Kidney epithelial cell (primary cell): ENCODE data around the gene VTN. TPM values are rescaled to one million over a fixed set of nuclear protein-coding genes. Genes with fewer than 3 reads are reported as not detected.

ENCODE experiments used
- DNase-seq: peaks from one replicate; pipeline ENCODE4 v3.0.0-alpha.2; 2010; ENCODE audit warnings: low read depth
- H3K27me3 ChIP-seq: 2 replicates; pipeline ENCODE4 v1.6.0; 2011; ENCODE audit warnings: low read length; ENCODE audit not compliant: control insufficient read depth, insufficient read depth
- H3K36me3 ChIP-seq: 2 replicates; pipeline ENCODE4 v1.5.1; 2011; ENCODE audit warnings: low read length; ENCODE audit not compliant: control insufficient read depth, insufficient read depth
- H3K4me3 ChIP-seq: 2 replicates; pipeline ENCODE4 v1.5.1; 2011; ENCODE audit warnings: low read depth, mild to moderate bottlenecking, control low read depth, low read length
- total RNA-seq: library from RNA; depleted of rRNA; stranded (reverse); fragments of >200 nt; gene quantifications from 2 replicates; pipeline ENCODE4 v1.2.3, GENCODE V29; 2015
- TF ChIP-seq, protein P1 (sequence below): IDR thresholded peaks from 2 replicates; pipeline ENCODE4 v1.5.1; 2011; ENCODE audit warnings: mild to moderate bottlenecking, moderate library complexity, low read length, control low read depth, inconsistent platforms; ENCODE audit not compliant: insufficient read depth, poor library complexity, severe bottlenecking

Gene VTN
- total RNA-seq, 1 donor from 2014 or later, result not detected

DNA sequence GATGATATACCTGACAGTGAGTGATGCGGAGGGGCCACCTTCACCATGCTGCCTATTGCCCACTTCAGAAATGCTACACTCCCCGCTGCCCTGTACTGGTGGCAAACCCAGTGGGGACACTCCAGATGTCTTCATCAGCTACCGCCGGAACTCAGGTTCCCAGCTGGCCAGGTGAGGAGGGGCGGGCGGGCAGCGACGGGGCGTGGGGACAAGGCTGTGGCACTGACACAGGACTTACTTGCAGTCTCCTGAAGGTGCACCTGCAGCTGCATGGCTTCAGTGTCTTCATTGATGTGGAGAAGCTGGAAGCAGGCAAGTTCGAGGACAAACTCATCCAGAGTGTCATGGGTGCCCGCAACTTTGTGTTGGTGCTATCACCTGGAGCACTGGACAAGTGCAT is 18.0 kb upstream of the VTN start:
- H3K27me3 ChIP-seq, result peaks cover 21% of the 10 kb centered on the region
- TF ChIP-seq, protein P1, sequence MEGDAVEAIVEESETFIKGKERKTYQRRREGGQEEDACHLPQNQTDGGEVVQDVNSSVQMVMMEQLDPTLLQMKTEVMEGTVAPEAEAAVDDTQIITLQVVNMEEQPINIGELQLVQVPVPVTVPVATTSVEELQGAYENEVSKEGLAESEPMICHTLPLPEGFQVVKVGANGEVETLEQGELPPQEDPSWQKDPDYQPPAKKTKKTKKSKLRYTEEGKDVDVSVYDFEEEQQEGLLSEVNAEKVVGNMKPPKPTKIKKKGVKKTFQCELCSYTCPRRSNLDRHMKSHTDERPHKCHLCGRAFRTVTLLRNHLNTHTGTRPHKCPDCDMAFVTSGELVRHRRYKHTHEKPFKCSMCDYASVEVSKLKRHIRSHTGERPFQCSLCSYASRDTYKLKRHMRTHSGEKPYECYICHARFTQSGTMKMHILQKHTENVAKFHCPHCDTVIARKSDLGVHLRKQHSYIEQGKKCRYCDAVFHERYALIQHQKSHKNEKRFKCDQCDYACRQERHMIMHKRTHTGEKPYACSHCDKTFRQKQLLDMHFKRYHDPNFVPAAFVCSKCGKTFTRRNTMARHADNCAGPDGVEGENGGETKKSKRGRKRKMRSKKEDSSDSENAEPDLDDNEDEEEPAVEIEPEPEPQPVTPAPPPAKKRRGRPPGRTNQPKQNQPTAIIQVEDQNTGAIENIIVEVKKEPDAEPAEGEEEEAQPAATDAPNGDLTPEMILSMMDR, result no peak
- no peak overlapping the region for H3K4me3 ChIP-seq
- DNase-seq, result no peak
- H3K36me3 ChIP-seq, result no peaks in the 10 kb centered on the region

DNA sequence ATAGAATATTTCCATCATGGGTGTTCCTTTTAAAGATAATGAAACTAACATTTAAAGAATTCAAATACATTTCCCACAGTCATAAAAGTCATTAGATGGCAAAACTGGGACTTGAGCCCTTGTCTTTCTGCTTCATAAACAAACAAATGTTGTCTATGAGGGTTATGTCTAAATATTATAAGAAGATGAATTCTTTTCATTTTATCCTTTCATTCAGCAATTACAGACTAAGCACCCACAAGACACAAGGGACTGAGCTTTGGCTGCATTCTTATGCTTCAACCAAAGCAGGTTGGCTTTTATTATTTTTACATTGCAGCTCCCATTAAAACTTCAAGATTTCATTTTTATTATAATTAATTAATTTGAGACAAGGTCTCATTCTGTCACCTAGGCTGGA is 16.3 kb upstream of the VTN start:
- Histone ChIP-seq H3K4me3 (no peak overlapping the region), H3K27me3 (peaks cover 27% of the 10 kb centered on the region), H3K36me3 (no peaks in the 10 kb centered on the region)
- TF ChIP-seq, protein P1, result no peak
- no peak for DNase-seq

DNA sequence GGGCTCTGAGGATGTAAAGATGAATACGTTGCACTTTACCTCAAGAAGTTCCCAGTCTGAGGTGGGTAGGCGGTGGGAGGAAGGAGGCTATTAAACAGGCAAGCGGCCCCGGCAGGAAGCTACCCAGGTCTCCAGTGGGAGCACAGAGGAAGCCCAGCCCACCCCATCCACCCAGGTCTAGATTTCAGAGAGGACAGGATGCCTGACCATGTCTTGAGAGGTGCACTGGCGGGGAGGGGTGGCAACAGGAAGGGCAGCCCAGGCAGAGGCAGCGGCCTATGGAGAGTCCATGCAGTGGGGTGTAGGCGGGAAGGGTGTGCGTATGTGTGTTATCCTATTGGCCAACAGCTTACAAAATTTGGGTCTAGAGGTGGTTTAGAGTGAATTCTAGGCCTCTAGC is 15.3 kb upstream of the VTN start:
- Histone ChIP-seq H3K27me3 (peaks cover 36% of the 10 kb centered on the region), H3K36me3 (no peaks in the 10 kb centered on the region), H3K4me3 (no peak overlapping the region)
- TF ChIP-seq, protein P1, result no peak
- DNase-seq, result no peak

DNA sequence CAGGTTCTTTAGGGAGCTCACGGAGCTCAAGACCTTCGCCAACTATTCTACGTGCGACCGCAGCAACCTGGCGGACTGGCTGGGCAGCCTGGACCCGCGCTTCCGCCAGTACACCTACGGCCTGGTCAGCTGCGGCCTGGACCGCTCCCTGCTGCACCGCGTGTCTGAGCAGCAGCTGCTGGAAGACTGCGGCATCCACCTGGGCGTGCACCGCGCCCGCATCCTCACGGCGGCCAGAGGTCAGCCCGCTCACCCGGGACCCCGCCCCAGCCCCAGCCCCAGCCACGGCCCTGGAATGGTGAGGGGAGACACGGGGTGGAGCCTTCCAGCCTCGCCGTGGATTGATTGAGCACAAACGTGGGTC is 14.9 kb upstream of the VTN start:
- Histone ChIP-seq H3K27me3 (peaks cover 36% of the 10 kb centered on the region), H3K4me3 (peak overlapping the region; percentile 44), H3K36me3 (no peaks in the 10 kb centered on the region)
- TF ChIP-seq, protein P1, result no peak
- DNase-seq, result no peak

DNA sequence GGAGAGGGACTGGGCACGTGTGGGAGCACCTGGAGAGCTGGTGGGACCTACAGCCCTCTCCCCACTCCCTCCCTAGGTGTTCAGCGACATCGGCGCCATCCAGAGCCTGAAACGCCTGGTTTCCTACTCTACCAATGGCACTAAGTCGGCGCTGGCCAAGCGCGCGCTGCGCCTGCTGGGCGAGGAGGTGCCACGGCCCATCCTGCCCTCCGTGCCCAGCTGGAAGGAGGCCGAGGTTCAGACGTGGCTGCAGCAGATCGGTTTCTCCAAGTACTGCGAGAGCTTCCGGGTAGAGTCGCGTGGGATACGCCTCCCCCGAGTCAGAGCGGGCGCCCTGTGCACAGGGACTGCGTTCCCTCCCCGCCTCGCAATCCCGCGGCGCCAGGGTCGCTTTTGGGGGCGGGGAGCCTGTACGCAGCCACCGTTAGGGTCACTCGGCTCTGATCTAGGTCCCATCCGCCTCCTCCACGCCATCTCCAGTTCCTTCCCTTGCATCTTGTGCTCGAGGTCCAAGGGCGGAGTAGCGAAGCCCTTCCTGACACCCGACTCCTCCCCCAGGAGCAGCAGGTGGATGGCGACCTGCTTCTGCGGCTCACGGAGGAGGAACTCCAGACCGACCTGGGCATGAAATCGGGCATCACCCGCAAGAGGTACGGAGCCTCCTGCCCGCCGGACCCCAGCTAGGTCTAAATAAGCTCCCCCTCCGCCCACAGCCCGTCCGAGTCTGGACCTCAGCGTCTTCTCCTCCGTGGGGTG is 14.4 kb upstream of the VTN start:
- TF ChIP-seq, protein P1, result no peak
- Histone ChIP-seq H3K4me3 (peak overlapping the region; percentile 44), H3K36me3 (no peaks in the 10 kb centered on the region), H3K27me3 (peaks cover 36% of the 10 kb centered on the region)
- DNase-seq, result no peak
